ENCODE measurements around the gene ARHGAP26. TPM values are rescaled to one million over a fixed set of nuclear protein-coding genes. Genes with fewer than 3 reads are reported as not detected.

Gene ARHGAP26
- total RNA-seq, 4 donors from 2014 or later = 11.0 to 23.3 (median 14.3) TPM

GRCh38 chr5:143229426-143229895, 459.3 kb downstream of the ARHGAP26 start:
- H3K4me3 ChIP-seq (ENCODE audit: low read depth, poor library complexity, severe bottlenecking) = no peak overlapping the region
- TF ChIP-seq POLR2A (IDR thresholded peaks at IDR 0.05) (no peak), CTCF (IDR thresholded peaks at IDR 0.05) (no peak)
- 66 to 70% methylated on average over 8 of the region's 8 CpGs for WGBS, 2 donors
- intact Hi-C loops (cut with DNase I; ENCODE audit: low total_unique reads) = no loop called here
- DNase-seq (ENCODE audit: low spot score in 2 of 2) = peak in 1 of 2 donors; percentile 85

GRCh38 chr5:143229896-143230675, 459.9 kb downstream of the ARHGAP26 start:
- DNase-seq (ENCODE audit: low spot score in 2 of 2) = peak; percentile 51 to 90
- no peak overlapping the region for H3K4me3 ChIP-seq (ENCODE audit: low read depth, poor library complexity, severe bottlenecking)
- TF ChIP-seq POLR2A (IDR thresholded peaks at IDR 0.05) = no peak
- TF ChIP-seq CTCF (IDR thresholded peaks at IDR 0.05) = no peak
- 29 to 31% methylated on average over 10 of the region's 10 CpGs for WGBS, 2 donors
- intact Hi-C loops (cut with DNase I; ENCODE audit: low total_unique reads) = no loop called here

DNA sequence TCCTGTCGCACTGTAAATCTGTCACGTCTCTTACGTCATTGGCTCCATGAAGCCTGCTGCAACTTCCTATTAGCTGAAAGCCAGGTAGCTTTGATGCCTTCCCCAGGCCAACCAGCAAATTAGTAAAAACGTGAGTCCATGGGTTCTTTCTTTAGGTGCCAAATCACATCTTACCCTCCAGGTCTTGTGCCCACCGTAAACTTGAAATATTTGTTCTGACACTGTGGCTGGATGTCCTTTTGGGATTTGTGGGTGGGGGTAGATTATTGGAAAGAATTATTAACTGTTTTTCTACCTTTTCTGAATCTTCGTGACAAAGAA, 460.5 kb downstream of the ARHGAP26 start:
- intact Hi-C loops (cut with DNase I; ENCODE audit: low total_unique reads) = no loop called here
- WGBS, 2 donors = 71 to 72% methylated on average over 6 of the region's 6 CpGs
- no peak for DNase-seq (ENCODE audit: low spot score in 2 of 2)

DNA sequence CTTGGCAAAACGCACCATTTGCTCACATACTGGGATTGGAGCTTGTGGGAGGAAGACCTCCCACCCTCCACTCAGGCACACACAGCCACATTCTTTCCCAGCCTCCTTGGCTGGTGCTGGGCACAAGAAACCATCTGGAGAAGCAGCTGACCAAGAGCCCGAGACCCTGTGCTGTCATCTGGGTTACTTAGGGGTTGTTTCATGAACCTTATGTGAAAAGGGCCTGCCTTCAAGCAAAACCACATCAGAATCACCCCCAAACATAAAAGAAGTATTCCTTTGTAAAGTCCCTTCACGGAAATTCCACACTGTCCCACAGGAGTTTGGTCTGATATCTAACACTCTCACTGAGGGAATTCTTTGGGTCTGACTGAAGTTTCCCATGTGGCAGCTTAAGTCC, 461.2 kb downstream of the ARHGAP26 start:
- H3K4me3 ChIP-seq (ENCODE audit: low read depth, poor library complexity, severe bottlenecking) = no peak overlapping the region
- TF ChIP-seq POLR2A (IDR thresholded peaks at IDR 0.05) = no peak
- no peak for TF ChIP-seq CTCF (IDR thresholded peaks at IDR 0.05)
- DNase-seq (ENCODE audit: low spot score in 2 of 2) = peak in 1 of 2 donors; percentile 39
- WGBS, 2 donors = 51 to 91% methylated on average over 2 to 3 of the region's 3 CpGs
- intact Hi-C loops (cut with DNase I; ENCODE audit: low total_unique reads) = no loop called here

More for the DNA sequence above, 460.5 kb downstream of the ARHGAP26 start:
- no peak overlapping the region for H3K4me3 ChIP-seq (ENCODE audit: low read depth, poor library complexity, severe bottlenecking)
- TF ChIP-seq CTCF (IDR thresholded peaks at IDR 0.05) (no peak), POLR2A (IDR thresholded peaks at IDR 0.05) (no peak)

DNA sequence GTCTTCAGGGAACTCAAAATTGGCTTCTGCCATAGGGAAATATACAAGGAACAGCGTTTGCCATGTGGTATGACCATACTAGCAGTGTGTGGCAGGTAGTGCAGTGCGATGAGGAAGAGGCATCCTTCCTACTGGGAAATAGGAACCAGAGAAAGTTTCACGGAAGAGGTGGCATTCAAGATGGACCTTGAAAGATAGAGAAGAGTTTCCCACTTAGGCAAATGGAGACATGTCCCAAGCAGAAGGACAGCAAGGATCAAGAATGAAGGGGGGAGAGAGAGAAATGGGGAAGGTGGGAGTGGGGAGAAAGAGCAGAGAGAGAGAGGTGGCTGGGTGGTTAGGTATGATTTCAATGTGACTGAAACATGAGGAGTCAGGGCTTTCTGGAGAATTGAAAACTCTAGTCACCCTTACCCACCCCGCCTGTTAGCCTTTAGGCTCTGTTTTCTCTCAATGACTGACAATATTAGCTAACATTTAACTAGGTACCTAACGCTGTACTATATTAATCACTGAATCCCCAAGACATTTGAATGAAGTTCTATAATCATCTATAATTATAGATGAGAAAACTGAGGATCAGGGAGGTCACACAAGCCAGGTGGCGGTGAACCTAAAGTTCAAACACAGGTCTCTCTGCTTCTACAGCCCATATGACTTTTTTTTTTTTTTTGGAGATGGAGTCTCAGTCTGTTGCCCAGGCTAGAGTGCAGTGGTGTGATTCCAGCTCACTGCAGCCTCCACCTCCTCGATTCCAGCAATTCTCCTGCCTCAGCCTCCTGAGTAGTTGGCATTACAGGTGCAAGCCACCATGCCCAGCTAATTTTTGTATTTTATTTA, 462.0 kb downstream of the ARHGAP26 start:
- TF ChIP-seq POLR2A (IDR thresholded peaks at IDR 0.05) (no peak), CTCF (IDR thresholded peaks at IDR 0.05) (no peak)
- peak in 1 of 2 donors; percentile 31 for DNase-seq (ENCODE audit: low spot score in 2 of 2)
- H3K4me3 ChIP-seq (ENCODE audit: low read depth, poor library complexity, severe bottlenecking) = no peak overlapping the region
- WGBS, 2 donors = 89 to 91% methylated on average over 7 of the region's 7 CpGs
- intact Hi-C loops (cut with DNase I; ENCODE audit: low total_unique reads) = no loop called here

Data from lower leg skin (tissue), 4 donors.